ENCODE measurements around the gene ALLC.

Gene ALLC

DNA sequence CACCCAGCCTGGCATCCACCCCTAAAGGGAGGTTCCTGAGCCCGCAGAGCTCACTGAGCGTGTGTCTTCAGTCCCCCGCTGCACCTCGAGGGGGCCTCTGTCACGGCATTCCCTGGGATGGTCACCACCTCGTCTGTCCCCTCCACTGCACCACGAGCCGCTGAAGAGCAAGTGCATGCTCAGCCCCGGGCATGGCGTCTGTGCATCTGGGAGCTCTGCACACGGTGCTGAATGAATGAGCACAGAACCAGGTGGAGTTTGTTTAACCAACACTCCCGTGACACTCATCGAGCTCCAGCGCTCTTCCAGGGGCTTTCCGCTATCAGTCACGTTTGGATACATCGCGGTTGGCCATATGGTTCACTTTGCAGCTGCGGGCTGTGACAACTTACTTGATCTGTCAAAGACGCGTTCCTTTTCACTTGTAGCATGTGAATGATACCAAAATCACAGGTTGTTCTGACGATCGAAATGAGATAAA, 9.2 kb downstream of the ALLC start:
- H3K79me2 ChIP-seq (ENCODE audit: control insufficient read depth, low read length), result no peaks in the 10 kb centered on the region
- H3K27me3 ChIP-seq (ENCODE audit: control insufficient read depth, low read length), result no peaks in the 10 kb centered on the region
- no peaks in the 10 kb centered on the region for H4K20me1 ChIP-seq (ENCODE audit: control insufficient read depth, insufficient read depth, low read depth, low read length)
- no peaks in the 10 kb centered on the region for H3F3A ChIP-seq (ENCODE audit: control insufficient read depth, insufficient read depth)
- TF ChIP-seq, protein P1, sequence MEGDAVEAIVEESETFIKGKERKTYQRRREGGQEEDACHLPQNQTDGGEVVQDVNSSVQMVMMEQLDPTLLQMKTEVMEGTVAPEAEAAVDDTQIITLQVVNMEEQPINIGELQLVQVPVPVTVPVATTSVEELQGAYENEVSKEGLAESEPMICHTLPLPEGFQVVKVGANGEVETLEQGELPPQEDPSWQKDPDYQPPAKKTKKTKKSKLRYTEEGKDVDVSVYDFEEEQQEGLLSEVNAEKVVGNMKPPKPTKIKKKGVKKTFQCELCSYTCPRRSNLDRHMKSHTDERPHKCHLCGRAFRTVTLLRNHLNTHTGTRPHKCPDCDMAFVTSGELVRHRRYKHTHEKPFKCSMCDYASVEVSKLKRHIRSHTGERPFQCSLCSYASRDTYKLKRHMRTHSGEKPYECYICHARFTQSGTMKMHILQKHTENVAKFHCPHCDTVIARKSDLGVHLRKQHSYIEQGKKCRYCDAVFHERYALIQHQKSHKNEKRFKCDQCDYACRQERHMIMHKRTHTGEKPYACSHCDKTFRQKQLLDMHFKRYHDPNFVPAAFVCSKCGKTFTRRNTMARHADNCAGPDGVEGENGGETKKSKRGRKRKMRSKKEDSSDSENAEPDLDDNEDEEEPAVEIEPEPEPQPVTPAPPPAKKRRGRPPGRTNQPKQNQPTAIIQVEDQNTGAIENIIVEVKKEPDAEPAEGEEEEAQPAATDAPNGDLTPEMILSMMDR (IDR thresholded peaks at IDR 0.05; ENCODE audit: low read depth, low read length, poor library complexity, severe bottlenecking), result no peak
- no peak for TF ChIP-seq EZH2phosphoT487 (IDR thresholded peaks at IDR 0.05; ENCODE audit: borderline replicate concordance, low read length)
- no peaks in the 10 kb centered on the region for H3K36me3 ChIP-seq (ENCODE audit: control insufficient read depth, low read length)
- H3K27ac ChIP-seq (ENCODE audit: low read depth, low read length), result no peak overlapping the region
- no peaks in the 10 kb centered on the region for H3K9me3 ChIP-seq (ENCODE audit: control insufficient read depth, insufficient read depth, low read length)
- H3K4me2 ChIP-seq (ENCODE audit: low read length), result peak overlapping the region; percentile 51
- peak overlapping the region; percentile 27 for H3K4me3 ChIP-seq (ENCODE audit: low read length)
- no peaks in the 10 kb centered on the region for H3K9me2 ChIP-seq (replicated peaks; ENCODE audit: control insufficient read depth, low read length)
- H3K4me1 ChIP-seq (ENCODE audit: control insufficient read depth, low read length), result peaks cover 19% of the 10 kb centered on the region

DNA sequence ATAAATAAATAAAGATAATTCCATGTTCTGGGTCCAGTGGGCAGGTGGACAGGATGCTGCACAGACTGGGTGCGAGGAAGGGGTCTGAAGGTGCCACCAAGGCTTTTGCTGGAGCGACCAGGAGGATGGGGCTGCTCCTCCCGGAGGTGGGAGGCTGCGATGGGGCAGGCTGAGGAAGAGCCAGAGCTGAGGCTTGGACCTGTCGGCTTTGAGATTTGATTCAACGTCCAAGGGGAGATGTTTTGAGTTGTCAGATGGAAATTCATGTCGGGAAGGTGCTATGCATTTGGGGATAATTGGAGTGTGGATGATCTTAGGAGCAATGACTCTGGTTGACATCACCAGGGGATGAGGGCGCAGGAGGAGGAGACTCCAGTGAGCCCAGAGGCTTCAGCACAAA, 11.7 kb downstream of the ALLC start:
- Histone ChIP-seq H3F3A (ENCODE audit: control insufficient read depth, insufficient read depth) (no peaks in the 10 kb centered on the region), H3K9me3 (ENCODE audit: control insufficient read depth, insufficient read depth, low read length) (no peaks in the 10 kb centered on the region), H3K4me3 (ENCODE audit: low read length) (no peak overlapping the region), H4K20me1 (ENCODE audit: control insufficient read depth, insufficient read depth, low read depth, low read length) (no peaks in the 10 kb centered on the region), H3K4me1 (ENCODE audit: control insufficient read depth, low read length) (peaks cover 19% of the 10 kb centered on the region), H3K9me2 (replicated peaks; ENCODE audit: control insufficient read depth, low read length) (no peaks in the 10 kb centered on the region), H3K27me3 (ENCODE audit: control insufficient read depth, low read length) (no peaks in the 10 kb centered on the region), H3K27ac (ENCODE audit: low read depth, low read length) (no peak overlapping the region), H3K79me2 (ENCODE audit: control insufficient read depth, low read length) (no peaks in the 10 kb centered on the region), H3K4me2 (ENCODE audit: low read length) (no peak overlapping the region), H3K36me3 (ENCODE audit: control insufficient read depth, low read length) (no peaks in the 10 kb centered on the region)
- TF ChIP-seq, protein P1 (IDR thresholded peaks at IDR 0.05; ENCODE audit: low read depth, low read length, poor library complexity, severe bottlenecking), result no peak
- no peak for TF ChIP-seq EZH2phosphoT487 (IDR thresholded peaks at IDR 0.05; ENCODE audit: borderline replicate concordance, low read length)

DNA sequence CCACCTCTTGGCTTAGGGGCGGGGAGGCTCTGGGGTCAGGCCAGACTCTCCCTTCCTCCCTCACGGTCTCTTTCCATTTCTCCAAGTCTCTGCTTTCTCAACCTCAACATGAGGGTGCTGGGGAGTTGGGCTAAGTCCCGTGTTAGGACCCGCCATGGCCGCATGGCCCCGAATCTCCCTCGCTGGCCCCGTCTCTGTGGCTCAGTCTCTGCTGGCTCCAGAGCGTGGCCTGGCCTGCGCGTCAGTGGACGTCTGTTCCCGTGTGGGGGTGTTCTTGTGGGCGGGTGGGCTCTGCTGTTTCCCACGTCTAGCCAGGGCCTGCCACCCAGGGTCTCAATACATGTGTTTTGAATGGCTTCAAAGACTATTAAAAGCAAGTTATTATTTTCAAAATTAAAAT, 12.4 kb downstream of the ALLC start:
- H3K4me1 ChIP-seq (ENCODE audit: control insufficient read depth, low read length), result peaks cover 19% of the 10 kb centered on the region
- TF ChIP-seq EZH2phosphoT487 (IDR thresholded peaks at IDR 0.05; ENCODE audit: borderline replicate concordance, low read length), result no peak
- TF ChIP-seq, protein P1 (IDR thresholded peaks at IDR 0.05; ENCODE audit: low read depth, low read length, poor library complexity, severe bottlenecking), result no peak
- no peak overlapping the region for H3K4me2 ChIP-seq (ENCODE audit: low read length)
- no peak overlapping the region for H3K4me3 ChIP-seq (ENCODE audit: low read length)
- no peak overlapping the region for H3K27ac ChIP-seq (ENCODE audit: low read depth, low read length)
- no peaks in the 10 kb centered on the region for H3K27me3 ChIP-seq (ENCODE audit: control insufficient read depth, low read length)
- no peaks in the 10 kb centered on the region for H3K9me3 ChIP-seq (ENCODE audit: control insufficient read depth, insufficient read depth, low read length)
- no peaks in the 10 kb centered on the region for H3F3A ChIP-seq (ENCODE audit: control insufficient read depth, insufficient read depth)
- H4K20me1 ChIP-seq (ENCODE audit: control insufficient read depth, insufficient read depth, low read depth, low read length), result no peaks in the 10 kb centered on the region
- H3K36me3 ChIP-seq (ENCODE audit: control insufficient read depth, low read length), result no peaks in the 10 kb centered on the region
- H3K79me2 ChIP-seq (ENCODE audit: control insufficient read depth, low read length), result no peaks in the 10 kb centered on the region
- H3K9me2 ChIP-seq (replicated peaks; ENCODE audit: control insufficient read depth, low read length), result no peaks in the 10 kb centered on the region
